ENCODE data around the gene COA5.

Gene COA5

GRCh38 chr2:98572211-98572610 is 36.1 kb downstream of the COA5 start:
- DNase-seq (ENCODE audit: low read depth, low spot score) = no peak

DNA sequence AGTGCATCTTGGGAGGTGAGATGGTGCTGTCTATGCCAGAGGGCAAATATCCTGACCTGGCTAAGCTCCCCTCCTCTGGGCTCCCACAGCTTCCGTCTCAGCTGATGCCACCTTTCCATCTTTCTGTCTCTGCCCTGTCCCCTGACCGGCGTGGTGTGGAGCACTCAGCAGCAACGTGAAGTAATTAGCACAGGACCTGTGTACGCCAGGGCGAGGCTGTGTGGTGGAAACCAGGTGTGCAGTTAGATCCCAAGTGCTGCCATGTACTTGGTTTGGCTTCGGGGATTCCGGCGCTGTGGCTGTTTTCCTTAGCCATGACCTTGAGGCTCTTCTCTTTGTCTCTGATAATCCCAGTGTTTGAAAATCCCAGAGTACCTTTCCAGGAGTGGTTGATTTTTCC is 36.5 kb downstream of the COA5 start:
- no peak for DNase-seq (ENCODE audit: low read depth, low spot score)

- DNase-seq (ENCODE audit: low read depth, low spot score) = no peak
These were observed 37.1 kb downstream of the COA5 start for GRCh38 chr2:98571121-98571701.

GRCh38 chr2:98570356-98570755 is 38.0 kb downstream of the COA5 start:
- DNase-seq (ENCODE audit: low read depth, low spot score) = no peak

DNA sequence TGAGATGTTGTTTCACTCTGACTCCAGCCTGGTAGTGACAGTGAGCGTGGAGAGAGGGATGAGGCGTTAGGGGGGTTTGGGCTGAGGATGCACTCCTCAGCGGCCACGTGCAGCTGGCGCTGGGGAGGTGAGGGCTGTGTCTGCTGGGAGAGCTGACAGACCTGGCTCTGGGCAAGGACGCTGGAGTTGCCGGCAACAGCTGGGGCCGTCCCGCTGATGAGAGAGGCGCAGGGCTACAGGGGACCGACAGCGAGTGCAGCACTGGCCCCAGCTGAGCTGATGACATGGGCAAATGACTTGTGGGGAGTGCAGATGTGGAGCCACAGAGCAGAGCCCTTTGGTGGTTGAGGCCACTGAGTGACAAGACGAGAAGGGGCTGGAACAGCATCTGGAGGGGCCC is 38.4 kb downstream of the COA5 start:
- no peak for DNase-seq (ENCODE audit: low read depth, low spot score)

- DNase-seq (ENCODE audit: low read depth, low spot score) = peak; percentile 40
These were observed 39.0 kb downstream of the COA5 start for GRCh38 chr2:98569197-98569793.

DNA sequence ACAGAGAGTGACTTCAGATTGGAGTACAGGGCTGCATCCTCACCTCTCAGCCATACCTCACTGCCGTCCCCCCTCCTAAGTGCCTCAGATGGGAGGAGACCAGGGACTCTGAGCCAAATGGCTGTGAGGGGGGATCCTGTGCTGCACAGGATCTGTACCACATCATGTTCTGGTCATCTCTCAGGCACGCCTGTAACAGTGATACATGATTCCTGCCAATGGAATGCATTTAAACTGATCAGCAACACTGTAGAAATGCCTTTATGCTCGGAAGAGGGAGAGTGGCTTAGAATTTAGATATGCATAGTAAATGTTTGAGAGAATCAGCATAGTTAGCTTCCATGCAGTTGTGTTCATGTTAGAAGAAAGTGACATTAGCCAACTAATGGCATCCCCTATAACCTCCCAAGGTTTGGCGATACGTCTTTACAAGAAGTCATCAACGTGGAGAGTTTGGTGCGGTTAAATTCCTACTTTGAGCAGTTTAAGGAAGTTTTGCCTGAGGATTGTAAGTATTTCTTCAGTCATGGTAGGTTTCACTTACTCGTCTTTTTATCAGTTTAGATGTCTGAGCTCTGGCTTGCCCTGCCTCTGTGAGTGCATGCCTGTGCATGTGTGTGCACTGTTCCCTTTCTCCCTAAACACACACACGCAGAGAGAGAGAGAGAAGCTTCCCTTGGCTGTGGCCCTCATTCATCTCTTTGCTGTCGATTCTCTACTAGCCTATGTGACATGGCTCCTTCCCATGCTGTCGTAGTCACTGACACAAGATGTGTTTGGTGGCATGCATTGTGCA is 40.0 kb downstream of the COA5 start:
- no peak for DNase-seq (ENCODE audit: low read depth, low spot score)

DNA sequence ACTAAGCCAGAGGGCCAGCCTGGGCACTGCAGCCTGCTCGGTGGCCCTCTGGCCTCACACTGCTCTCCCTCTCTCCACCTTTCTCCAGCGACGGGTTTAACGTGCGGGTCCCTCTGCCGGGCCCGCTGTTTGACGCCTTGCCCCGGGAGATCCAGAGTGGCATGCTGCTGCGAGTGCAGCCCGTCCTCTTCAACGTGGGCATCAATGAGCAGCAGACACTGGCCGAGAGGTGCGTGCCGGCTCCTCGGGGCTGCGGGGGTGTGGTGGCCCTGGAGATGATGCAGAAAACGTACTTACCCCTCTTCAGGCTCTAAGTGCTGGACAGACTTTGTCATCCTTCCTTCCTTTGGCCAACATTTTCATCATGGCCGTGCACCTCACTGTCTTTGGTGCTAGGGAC is 42.4 kb downstream of the COA5 start:
- no peak for DNase-seq (ENCODE audit: low read depth, low spot score)

GRCh38 chr2:98565286-98565860 is 42.9 kb downstream of the COA5 start:
- no peak for DNase-seq (ENCODE audit: low read depth, low spot score)

- DNase-seq (ENCODE audit: low read depth, low spot score) = no peak
These were observed 43.7 kb downstream of the COA5 start for GRCh38 chr2:98564541-98565132.

DNA sequence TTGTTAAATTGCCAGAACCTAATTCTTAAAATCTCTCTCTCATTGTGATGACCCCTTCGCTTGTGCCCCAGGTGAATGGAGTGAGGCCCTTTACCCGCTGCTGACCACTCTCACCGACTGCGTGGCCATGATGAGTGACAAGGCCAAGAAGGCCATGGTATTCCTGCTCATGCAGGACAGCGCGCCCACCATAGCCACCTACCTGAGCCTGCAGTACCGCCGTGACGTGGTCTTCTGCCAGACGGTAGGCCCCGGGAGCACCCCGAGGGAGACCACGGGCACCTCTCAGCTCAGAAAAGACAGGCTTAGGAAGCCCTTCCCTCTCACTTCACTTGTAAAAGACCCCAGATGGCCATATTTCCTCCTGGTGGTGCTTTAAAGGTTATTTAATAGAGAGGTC is 44.9 kb downstream of the COA5 start:
- no peak for DNase-seq (ENCODE audit: low read depth, low spot score)

DNA sequence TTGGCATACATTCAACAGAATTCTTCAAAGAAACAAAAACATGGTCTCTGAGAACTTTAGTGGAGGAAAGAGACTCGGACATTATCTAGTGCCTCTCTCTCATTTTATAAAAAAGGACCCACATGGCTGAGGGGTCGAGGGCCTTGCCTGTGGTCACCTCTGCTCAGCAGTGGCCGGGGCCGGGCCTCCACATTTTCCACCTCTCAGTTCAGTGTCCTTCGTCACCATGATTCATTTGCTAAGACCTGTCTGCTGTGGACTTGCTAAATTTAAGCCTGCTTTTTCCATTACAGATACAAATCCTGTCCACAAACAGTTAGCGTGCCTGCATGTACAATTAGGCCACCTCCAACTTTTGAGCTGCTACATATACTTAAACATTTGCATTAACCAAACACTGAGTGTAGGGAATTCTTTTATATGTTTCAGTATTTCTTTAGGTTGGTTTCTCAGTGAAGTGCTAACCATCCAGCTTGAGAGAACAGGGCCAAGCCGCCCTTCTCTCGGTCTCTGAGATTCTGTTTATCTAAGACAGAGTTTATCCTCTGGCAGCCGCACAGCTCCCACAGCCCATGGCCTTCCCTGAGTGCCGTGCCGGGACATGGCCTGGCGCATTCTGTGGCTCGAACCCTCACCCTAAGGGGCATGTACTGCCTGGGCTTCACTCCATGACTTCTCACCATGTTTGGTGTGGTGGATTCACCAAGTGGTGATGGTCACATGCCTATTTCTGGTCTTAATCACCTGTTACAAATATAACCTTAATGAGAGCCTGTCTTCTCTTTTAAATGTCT is 46.2 kb downstream of the COA5 start:
- DNase-seq (ENCODE audit: low read depth, low spot score) = no peak

- DNase-seq (ENCODE audit: low read depth, low spot score) = no peak
These were observed 47.3 kb downstream of the COA5 start for GRCh38 chr2:98561018-98561417.

- DNase-seq (ENCODE audit: low read depth, low spot score) = no peak
These were observed 48.0 kb downstream of the COA5 start for GRCh38 chr2:98560256-98560771.

- DNase-seq (ENCODE audit: low read depth, low spot score) = no peak
These were observed 48.7 kb downstream of the COA5 start for GRCh38 chr2:98559581-98559980.

DNA sequence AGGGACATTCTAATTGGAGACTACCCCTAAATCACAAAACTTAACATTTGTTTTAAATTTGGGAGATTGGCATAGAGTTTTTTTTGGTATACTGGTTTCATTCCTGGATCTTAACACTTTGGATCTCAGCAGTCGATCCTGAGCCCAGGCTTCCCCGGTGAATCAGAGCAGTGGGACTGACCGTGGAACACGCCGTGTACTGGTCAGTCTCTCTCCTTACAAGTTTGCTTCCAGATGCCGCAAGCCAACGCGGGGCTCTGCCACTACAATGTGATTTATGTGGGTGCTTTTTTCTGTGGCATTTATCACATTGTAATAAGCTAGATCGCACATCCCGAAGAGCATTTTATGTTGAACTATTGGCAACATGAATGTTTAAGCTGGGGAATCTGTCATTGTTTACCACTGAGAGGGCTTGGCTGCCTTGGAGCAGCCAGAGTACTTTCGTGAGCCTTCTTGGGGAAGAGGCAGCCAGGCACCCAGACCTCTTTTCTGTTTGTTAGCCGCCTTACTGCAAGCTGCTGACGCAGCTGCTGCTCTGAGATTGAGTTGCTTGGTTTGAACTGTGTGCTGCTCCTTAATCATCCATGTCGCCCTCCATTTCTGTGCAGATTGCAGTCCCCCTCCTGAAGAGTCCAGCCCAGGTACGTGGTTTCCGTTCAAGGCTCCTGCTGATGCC is 49.3 kb downstream of the COA5 start:
- DNase-seq (ENCODE audit: low read depth, low spot score) = no peak

- DNase-seq (ENCODE audit: low read depth, low spot score) = no peak
These were observed 51.8 kb downstream of the COA5 start for GRCh38 chr2:98556344-98557033.

DNA sequence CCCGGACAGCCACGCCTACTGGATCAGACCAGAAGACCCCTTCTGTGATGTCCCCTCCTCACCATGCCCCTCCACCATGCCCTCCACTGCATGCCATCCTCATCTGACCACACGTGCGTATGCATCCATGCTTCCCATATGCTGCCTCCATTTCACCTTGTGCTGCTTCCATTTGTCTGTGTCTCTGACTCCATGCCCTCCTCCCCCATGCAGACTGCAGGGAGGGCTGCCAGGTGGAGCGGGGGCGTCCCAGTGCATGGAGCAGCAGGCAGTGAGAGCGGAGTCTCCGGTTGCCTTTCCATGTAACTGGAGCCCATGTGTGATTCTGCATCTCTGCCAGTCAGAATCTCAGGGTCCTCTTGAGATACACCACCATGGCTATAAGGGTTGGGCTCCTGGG is 52.6 kb downstream of the COA5 start:
- DNase-seq (ENCODE audit: low read depth, low spot score) = no peak

DNA sequence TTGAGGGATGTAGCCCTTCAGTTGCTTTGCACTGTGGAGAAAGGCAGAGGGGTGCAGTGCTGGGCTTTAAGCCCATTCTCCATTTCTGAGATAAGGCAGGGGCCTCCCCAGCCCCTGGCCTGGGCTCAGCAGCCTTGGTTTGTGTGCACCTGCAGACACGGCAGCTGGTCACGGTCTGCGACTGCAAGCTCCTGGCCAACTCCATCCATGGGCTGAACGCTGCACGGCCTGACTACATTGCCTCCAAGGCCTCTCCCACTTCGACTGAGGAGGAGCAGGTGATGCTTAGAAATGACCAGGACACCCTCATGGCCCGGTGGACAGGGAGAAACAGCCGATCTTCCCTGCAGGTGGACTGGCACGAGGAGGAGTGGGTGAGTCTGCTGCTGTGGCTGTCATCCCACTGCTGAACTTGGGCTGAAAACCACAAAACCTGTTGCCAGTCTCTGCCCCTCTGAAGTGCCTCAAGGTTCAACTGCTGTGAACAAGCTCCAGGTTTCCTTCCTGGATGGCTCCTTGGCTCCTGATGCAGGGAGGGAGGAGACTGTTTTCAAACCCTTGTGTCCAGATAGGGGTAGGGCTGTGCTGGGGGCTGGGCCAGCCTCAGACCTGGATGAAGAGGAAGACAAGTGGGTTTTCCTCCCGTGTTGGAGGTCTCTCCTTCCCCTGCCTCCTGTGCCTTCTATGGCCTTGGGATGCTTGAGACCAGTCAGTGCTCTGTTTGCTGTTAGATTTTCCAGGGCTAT is 54.0 kb downstream of the COA5 start:
- DNase-seq (ENCODE audit: low read depth, low spot score) = no peak
